HT1080 (cell line): ENCODE measurements around the gene KRTAP21-3. TPM values are rescaled to one million over a fixed set of nuclear protein-coding genes. Genes with fewer than 3 reads are reported as not detected.
"Not testable (repeated sequence)": the region's sequence is repeated elsewhere in the genome, so short reads cannot be mapped to it uniquely, and the experiment has no call there.

Source experiments
- DNase-seq: peaks from one replicate; pipeline ENCODE4 v3.0.0-alpha.2; 2015; ENCODE audit warnings: low read depth
- polyA plus RNA-seq, 2 experiments: library from polyadenylated mRNA; depleted of rRNA; stranded (reverse); fragments of >200 nt; gene quantifications; 2 replicates each; pipeline ENCODE4 v1.2.3, GENCODE V29; 2015
- total RNA-seq: library from RNA; depleted of rRNA; stranded (reverse); fragments of >200 nt; shearing (Covaris generic); gene quantifications from 2 replicates; pipeline ENCODE4 v1.2.3, GENCODE V29; 2014; rRNA removed

The KRTAP21-3 gene
- total RNA-seq, result not detected in 2 replicates
- not detected in 2 replicates for polyA plus RNA-seq (2015; cell fraction: cytosol; rRNA removed)
- polyA plus RNA-seq (2015; cell fraction: nucleus; rRNA removed), result not detected in 2 replicates

DNA sequence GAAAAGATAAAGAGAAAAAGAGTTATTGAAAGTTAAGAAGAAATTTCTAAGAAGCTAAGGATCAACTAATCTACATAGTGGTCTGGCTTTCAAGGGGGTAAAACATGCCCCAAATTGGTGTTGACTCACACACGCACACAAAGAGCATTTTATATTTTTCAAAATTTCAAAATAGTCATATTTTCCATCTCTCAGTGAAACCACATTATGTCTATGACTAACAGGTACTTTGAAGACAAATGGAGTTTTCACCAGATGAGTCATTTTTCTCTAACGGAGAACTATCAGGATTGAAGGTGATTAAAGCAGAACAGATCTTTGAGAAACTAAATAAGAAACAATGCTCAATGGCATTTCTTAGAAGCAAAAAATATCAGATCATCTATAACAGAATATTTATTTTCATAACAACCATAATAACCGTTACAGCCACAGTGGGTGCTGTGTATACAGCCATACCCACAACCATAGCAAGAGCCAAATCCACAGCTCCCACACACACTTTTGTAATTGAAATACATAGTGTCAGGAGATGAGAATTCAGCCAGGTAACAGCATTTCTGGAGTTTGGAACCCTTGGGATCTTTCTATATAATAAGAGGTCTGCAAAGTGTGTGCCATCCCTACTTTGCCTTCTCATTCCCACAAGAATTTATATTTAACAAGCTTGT lies at the start of gene KRTAP21-3:
Gene KRTAP21-3 (minus strand): TSS at position 539 of the 671 bp plus-strand sequence. CDS start 18 bp downstream, at position 521.
- DNase-seq, result peak; percentile 91

GRCh38 chr21:30760776-30761175 lies 42.2 kb upstream of the KRTAP21-3 start:
- DNase-seq, result no peak

- no peak for DNase-seq
Observed at GRCh38 chr21:30758306-30758705, 39.7 kb upstream of the KRTAP21-3 start.

DNA sequence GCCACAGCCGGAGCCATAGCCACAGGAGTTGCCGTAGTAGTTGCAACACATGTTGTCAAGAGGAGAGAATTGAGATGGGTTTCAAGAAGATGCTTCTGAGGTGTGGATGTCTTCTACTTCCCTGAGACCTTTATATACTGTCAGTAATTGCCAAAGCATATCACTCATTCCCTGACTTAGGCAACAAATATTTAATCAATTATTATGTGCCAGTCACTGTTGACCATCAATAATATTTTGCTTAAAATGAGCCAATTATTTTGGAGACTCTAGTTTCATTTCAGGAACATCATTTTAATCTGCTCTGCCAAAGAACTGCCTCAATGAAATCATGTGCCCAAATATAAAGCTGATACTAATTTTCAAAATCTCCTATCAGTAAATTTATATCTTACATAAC lies 36.8 kb upstream of the KRTAP21-3 start, which contains the start of gene KRTAP21-1:
Gene KRTAP21-1 (minus strand): TSS at position 101 of the 400 bp plus-strand sequence. CDS start 50 bp downstream, at position 51.
- DNase-seq, result not testable (repeated sequence)

DNA sequence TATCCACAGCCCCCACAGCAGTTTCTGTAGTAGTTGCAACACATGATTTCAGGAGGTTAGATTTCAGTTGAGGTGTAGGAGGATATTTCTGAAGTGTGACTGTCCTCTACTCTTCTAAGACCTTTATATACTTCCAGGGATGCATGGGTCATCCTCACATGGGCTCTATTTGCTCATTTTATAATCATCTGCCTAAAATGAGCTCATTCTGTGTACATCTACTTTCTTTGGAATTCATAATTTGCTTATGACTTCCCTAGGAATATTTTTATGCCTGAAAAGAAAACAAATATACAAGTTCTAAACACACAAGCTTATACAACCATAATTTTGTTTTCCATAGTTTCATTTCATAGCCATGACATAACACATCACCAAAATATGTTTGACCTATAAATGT lies 28.6 kb upstream of the KRTAP21-3 start, which contains the start of gene KRTAP21-2:
Gene KRTAP21-2 (minus strand): TSS at position 101 of the 400 bp plus-strand sequence. CDS start 57 bp downstream, at position 44.
- DNase-seq, result no peak

GRCh38 chr21:30740462-30740861 lies 21.9 kb upstream of the KRTAP21-3 start:
- no peak for DNase-seq

DNA sequence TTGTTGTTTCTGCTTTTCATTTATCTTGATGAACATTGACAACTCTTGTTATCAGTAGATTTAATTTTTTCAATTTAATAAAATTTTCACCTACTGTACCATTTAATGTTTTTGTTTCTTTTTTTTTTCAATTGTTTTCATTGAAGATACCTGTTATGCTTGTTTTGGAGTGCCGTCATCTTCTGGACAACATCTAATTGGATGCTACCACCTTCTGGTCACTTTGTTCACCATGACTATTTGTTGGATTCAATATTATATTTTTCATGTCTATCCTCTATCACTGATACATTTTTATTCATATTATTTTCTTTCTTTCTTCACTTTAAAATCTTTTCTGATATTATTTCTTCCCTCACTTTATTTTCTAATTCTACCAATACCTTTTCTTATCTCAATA lies 14.4 kb upstream of the KRTAP21-3 start:
- no peak for DNase-seq

- no peak for DNase-seq
Observed at GRCh38 chr21:30726726-30727125, 8.1 kb upstream of the KRTAP21-3 start.

GRCh38 chr21:30719401-30719800 lies 824 bp upstream of the KRTAP21-3 start:
- peak; percentile 43 for DNase-seq

- DNase-seq, result no peak
Observed at GRCh38 chr21:30717105-30717504, 1.5 kb downstream of the KRTAP21-3 start.

- no peak for DNase-seq
Observed at GRCh38 chr21:30714946-30715345, 3.6 kb downstream of the KRTAP21-3 start.

DNA sequence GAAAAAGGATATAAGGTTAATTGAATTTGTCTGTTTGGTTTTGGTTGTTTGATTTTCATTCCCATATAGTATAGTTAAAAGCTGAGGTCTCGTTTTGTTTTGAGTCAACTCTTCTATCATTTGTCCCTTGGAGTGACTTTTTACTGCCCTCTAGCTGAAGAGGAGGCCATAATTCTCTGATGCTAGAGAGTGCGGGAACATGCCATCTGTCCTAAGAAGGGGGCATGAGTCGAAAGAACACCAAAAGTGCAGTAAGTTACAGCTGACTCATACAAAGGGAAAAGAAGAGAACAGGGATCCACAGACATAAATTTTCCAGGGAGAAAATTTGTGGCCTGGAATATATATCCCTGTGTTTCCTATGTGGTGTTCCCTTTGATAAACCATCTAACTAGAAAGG lies 4.1 kb downstream of the KRTAP21-3 start:
- DNase-seq, result peak; percentile 14

DNA sequence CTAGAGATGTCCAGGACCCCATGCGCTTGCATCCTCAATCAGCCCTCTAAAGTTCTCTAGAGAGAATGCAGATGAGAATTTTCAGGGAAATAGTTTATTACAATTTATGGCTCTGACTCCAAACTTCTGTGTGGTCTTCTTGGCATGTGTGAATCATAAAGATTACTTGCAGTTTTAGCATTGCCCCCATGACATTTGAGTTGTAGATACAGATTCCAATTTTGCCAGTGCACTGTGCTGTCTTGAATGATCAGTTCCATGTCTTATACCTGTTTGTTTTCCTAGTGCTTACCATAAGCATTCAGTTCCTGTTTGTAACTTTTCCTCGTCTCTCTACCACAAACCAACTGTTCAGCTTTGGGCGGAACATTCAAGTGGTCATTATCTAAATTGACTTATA lies 4.8 kb downstream of the KRTAP21-3 start:
- peak; percentile 50 for DNase-seq

DNA sequence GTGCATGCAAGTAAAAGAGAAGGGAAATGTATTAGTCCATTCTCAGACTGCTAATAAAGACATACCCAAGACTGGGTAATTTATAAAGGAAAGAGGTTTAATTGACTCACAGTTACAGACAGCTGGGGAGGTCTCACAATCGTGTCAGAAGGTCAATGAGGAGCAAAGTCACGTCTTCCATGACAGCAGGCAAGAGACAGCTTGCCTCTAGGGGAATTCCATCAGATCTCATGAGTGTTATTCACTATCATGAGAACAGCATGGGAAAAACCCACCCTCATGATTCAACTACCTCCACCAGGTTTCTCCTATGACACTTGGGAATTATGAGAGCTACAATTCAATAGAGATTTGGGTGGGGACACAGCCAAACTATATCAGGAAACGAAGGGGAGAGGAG lies 8.1 kb downstream of the KRTAP21-3 start:
- no peak for DNase-seq

GRCh38 chr21:30707409-30707808 lies 11.2 kb downstream of the KRTAP21-3 start:
- no peak for DNase-seq

- no peak for DNase-seq
Observed at GRCh38 chr21:30695956-30696355, 22.6 kb downstream of the KRTAP21-3 start.

- no peak for DNase-seq
Observed at GRCh38 chr21:30689822-30690221, 28.8 kb downstream of the KRTAP21-3 start.

- DNase-seq, result no peak
Observed at GRCh38 chr21:30684506-30684905, 34.1 kb downstream of the KRTAP21-3 start.

GRCh38 chr21:30680586-30680985 lies 38.0 kb downstream of the KRTAP21-3 start:
- DNase-seq, result no peak

DNA sequence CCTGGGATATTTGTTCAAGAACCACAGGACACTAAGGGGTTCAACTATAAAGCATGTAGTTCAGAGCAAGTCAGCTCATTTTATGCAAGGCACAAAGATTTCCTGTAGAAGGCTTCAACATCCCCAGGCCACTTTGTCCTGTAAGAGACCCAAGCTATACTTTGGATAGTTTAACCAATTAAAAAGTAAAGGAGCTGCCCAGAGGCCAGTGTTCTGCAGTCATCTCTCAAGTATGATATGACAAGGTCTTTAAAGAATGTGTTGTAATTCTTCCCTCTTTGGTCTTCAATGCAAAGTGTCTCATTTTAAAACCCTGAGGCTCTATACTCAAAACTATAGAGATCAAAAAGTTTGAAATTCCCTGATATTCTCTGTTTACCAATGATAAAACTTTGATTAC lies 41.8 kb downstream of the KRTAP21-3 start:
- DNase-seq, result no peak

GRCh38 chr21:30674312-30674711 lies 44.3 kb downstream of the KRTAP21-3 start:
- no peak for DNase-seq

DNA sequence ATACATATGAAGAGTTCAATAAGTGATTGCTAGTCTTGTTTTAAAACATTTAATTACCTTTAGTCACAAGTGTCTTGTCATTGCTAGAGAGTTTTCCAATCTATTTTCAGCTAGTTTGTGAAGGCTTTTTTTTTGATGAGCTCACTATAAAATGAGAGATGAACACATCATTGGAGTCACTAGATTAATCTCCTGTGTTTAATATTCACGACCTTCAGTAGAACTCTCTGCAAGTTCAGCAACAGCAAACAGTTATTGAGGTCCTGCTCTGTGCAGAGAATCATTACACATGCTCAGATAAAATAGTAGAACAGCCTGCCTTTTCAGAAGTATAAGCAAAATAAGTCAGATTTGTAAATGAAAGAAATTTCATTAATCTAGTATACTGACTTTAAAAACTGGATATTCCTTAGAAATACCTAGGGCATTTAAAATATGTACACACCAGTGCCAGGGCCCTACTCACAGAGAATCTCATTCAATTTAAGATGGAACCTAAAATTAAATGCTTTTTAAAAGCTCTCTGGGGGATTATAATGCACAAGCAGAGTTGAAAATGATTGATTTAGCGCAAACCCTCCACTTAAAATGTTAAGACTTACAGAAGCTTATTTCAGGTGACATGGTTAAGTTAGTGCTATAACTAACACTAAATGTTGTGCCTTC lies 45.5 kb downstream of the KRTAP21-3 start:
- no peak for DNase-seq
